H1 (cell line): ENCODE results near the gene PFDN5. TPM values are rescaled to one million over a fixed set of nuclear protein-coding genes. Genes with fewer than 3 reads are reported as not detected.

Experiments
- CTCF ChIA-PET: fragments of 300-600 bp; sonication (Branson Sonifier 250); formaldehyde crosslinking; loops from one replicate; lab custom pipeline; 2021; ENCODE audit not compliant: partially characterized antibody; lab: Charles Lee
- POLR2A ChIA-PET: fragments of 300-600 bp; sonication (Branson Sonifier 250); formaldehyde crosslinking; loops from one replicate; lab custom pipeline; 2021; ENCODE audit warnings: inconsistent platforms; ENCODE audit not compliant: partially characterized antibody; lab: Charles Lee
- DNase-seq, 2 experiments: peaks; one replicate each; pipeline versions ENCODE4 v3.0.0 to v3.0.0-alpha.2; 2010 to 2022; ENCODE audit warnings: low spot score in 2 of 2, low read depth in 1 of 2, mixed read lengths in 1 of 2
- FAIRE-seq: peaks from 2 replicates; lab custom pipeline; 2011; peaks lifted over from hg19 to GRCh38; lab: Jason Lieb, UNC
- H2AFZ ChIP-seq: 2 replicates; pipeline ENCODE4 v1.8.1; 2012; ENCODE audit warnings: low read length, inconsistent platforms
- H2AK5ac ChIP-seq: 2 replicates; pipeline ENCODE4 v1.6.1; 2013; ENCODE audit warnings: low read depth, low read length
- H2BK120ac ChIP-seq: replicated peaks from 2 replicates; pipeline ENCODE3; 2013; ENCODE audit warnings: low read depth, low read length, inconsistent platforms
- H2BK12ac ChIP-seq: 2 replicates; pipeline ENCODE4 v1.6.1; 2013; ENCODE audit warnings: low read depth, low read length
- H2BK15ac ChIP-seq: 2 replicates; pipeline ENCODE4 v1.6.1; 2013; ENCODE audit warnings: low read length
- H2BK20ac ChIP-seq: 2 replicates; pipeline ENCODE4 v1.6.1; 2013; ENCODE audit warnings: low read length
- H2BK5ac ChIP-seq: 2 replicates; pipeline ENCODE4 v1.6.1; 2013; ENCODE audit warnings: low read depth, low read length
- H3K14ac ChIP-seq: 2 replicates; pipeline ENCODE4 v1.6.1; 2013; ENCODE audit warnings: inconsistent platforms; ENCODE audit not compliant: insufficient read length
- H3K18ac ChIP-seq: 2 replicates; pipeline ENCODE4 v1.6.1; 2013; ENCODE audit warnings: low read length; ENCODE audit errors: extremely low read depth
- H3K23ac ChIP-seq: 2 replicates; pipeline ENCODE4 v1.6.1; 2013; ENCODE audit warnings: inconsistent platforms; ENCODE audit not compliant: insufficient read length
- H3K23me2 ChIP-seq: 2 replicates; pipeline ENCODE4 v1.6.1; 2013; ENCODE audit warnings: low read depth, low read length
- H3K27ac ChIP-seq: 2 replicates; pipeline ENCODE4 v1.6.1; 2011; ENCODE audit warnings: low read depth, low read length, inconsistent platforms
- H3K27me3 ChIP-seq, 4 experiments: replicated peaks in 1 of 4; 1 replicate in 1 of 4; 2 replicates in 3 of 4; pipeline versions ENCODE4 v1.6.1 to v1.8.1; 2011 to 2013; ENCODE audit warnings: low read length in 3 of 4, mild to moderate bottlenecking in 3 of 4, inconsistent platforms in 2 of 4, mixed read lengths in 2 of 4, moderate library complexity in 1 of 4; ENCODE audit not compliant: control insufficient read depth in 3 of 4, insufficient read depth in 3 of 4; ENCODE audit errors: extremely low read depth in 1 of 4
- H3K36me3 ChIP-seq, 4 experiments: 2 replicates each; pipeline versions ENCODE4 v1.6.1 to v1.8.1; 2011 to 2013; ENCODE audit warnings: mild to moderate bottlenecking in 4 of 4, low read length in 3 of 4, moderate library complexity in 2 of 4, control low read depth in 1 of 4, inconsistent platforms in 1 of 4; ENCODE audit not compliant: insufficient read depth in 4 of 4, control insufficient read depth in 2 of 4
- H3K4ac ChIP-seq: replicated peaks from 2 replicates; pipeline ENCODE3; 2013; ENCODE audit warnings: low read length, low read depth, mixed read lengths, inconsistent platforms; ENCODE audit not compliant: insufficient read length
- H3K4me1 ChIP-seq, 4 experiments: replicated peaks in 1 of 4; 1 replicate in 1 of 4; 2 replicates in 3 of 4; pipeline versions ENCODE4 v1.6.1 to v1.8.1; 2011 to 2013; ENCODE audit warnings: low read length in 3 of 4, inconsistent platforms in 2 of 4, mixed read lengths in 1 of 4; ENCODE audit not compliant: insufficient read depth in 4 of 4, control insufficient read depth in 3 of 4
- H3K4me2 ChIP-seq, 2 experiments: 2 replicates each; pipeline versions ENCODE4 v1.6.1 to v1.8.1; 2011 to 2013; ENCODE audit warnings: low read depth in 2 of 2, low read length in 2 of 2, control low read depth in 1 of 2, inconsistent platforms in 1 of 2, mild to moderate bottlenecking in 1 of 2; ENCODE audit not compliant: insufficient read depth in 1 of 2
- H3K4me3 ChIP-seq, 4 experiments: fragments of 200-600, 300-600 bp in 1 of 4; sonication (generic), shearing (Covaris generic), sonication (Bioruptor Twin) in 1 of 4; 2 replicates each; pipeline versions ENCODE4 v1.5.1 to v1.8.1; 2011 to 2016; ENCODE audit warnings: low read length in 4 of 4, low read depth in 3 of 4, control low read depth in 2 of 4, inconsistent platforms in 2 of 4, mild to moderate bottlenecking in 2 of 4, mixed read lengths in 1 of 4, moderate library complexity in 1 of 4; ENCODE audit not compliant: insufficient read depth in 2 of 4; ENCODE audit errors: extremely low read depth in 1 of 4
- H3K56ac ChIP-seq: replicated peaks from 2 replicates; pipeline ENCODE3; 2013; ENCODE audit warnings: low read depth, mild to moderate bottlenecking, mixed read lengths, low read length, inconsistent platforms; ENCODE audit not compliant: insufficient read length
- H3K79me1 ChIP-seq: 2 replicates; pipeline ENCODE4 v1.6.1; 2013; ENCODE audit warnings: low read depth, low read length, control low read depth
- H3K79me2 ChIP-seq, 2 experiments: 2 replicates each; pipeline versions ENCODE4 v1.6.1 to v1.8.1; 2012 to 2013; ENCODE audit warnings: low read length in 2 of 2, mild to moderate bottlenecking in 2 of 2, inconsistent platforms in 1 of 2; ENCODE audit not compliant: insufficient read depth in 2 of 2, control insufficient read depth in 1 of 2
- H3K9ac ChIP-seq, 4 experiments: replicated peaks in 1 of 4; 1 replicate in 1 of 4; 2 replicates in 3 of 4; pipeline versions ENCODE4 v1.6.1 to v1.8.1; 2011 to 2013; ENCODE audit warnings: low read depth in 3 of 4, low read length in 3 of 4, control low read depth in 2 of 4, mild to moderate bottlenecking in 2 of 4, moderate library complexity in 2 of 4, inconsistent platforms in 1 of 4; ENCODE audit errors: extremely low read depth in 1 of 4
- H3K9me3 ChIP-seq, 2 experiments: 2 replicates each; pipeline versions ENCODE4 v1.6.1 to v1.8.1; 2012 to 2013; ENCODE audit warnings: mild to moderate bottlenecking in 2 of 2, moderate library complexity in 2 of 2, control low read depth in 1 of 2, inconsistent platforms in 1 of 2, low read depth in 1 of 2, low read length in 1 of 2, mixed read lengths in 1 of 2; ENCODE audit not compliant: insufficient read depth in 2 of 2
- H4K20me1 ChIP-seq, 2 experiments: replicated peaks in 1 of 2; 2 replicates each; pipeline versions ENCODE3 to v1.8.1; 2011 to 2013; ENCODE audit warnings: inconsistent platforms in 2 of 2, low read length in 2 of 2, mild to moderate bottlenecking in 1 of 2; ENCODE audit not compliant: insufficient read depth in 2 of 2, control insufficient read depth in 1 of 2
- H4K5ac ChIP-seq: 2 replicates; pipeline ENCODE4 v1.6.1; 2013; ENCODE audit warnings: low read length, low read depth, mixed read lengths, inconsistent platforms; ENCODE audit not compliant: insufficient read length
- H4K8ac ChIP-seq: 2 replicates; pipeline ENCODE4 v1.8.0; 2013; ENCODE audit warnings: mild to moderate bottlenecking, moderate library complexity, low read length, inconsistent platforms; ENCODE audit not compliant: insufficient read depth; ENCODE audit errors: extremely low read depth
- H4K91ac ChIP-seq: replicated peaks from 2 replicates; pipeline ENCODE3; 2013; ENCODE audit warnings: low read length, mixed read lengths, inconsistent platforms; ENCODE audit not compliant: insufficient read length
- BACH1 ChIP-seq: IDR thresholded peaks from 2 replicates; pipeline ENCODE4 v1.6.1; 2012; ENCODE audit warnings: low read length, improper control_type of control experiment
- EZH2 ChIP-seq: fragments of 200-600 bp; sonication (generic); IDR thresholded peaks from 2 replicates; pipeline ENCODE4 v1.7.1; 2012; ENCODE audit warnings: low read depth, mild to moderate bottlenecking, moderate library complexity, low read length, inconsistent platforms; ENCODE audit not compliant: severe bottlenecking
- RBBP5 ChIP-seq: IDR thresholded peaks from 2 replicates; pipeline ENCODE4 v1.7.1; 2012; ENCODE audit warnings: low read depth, mild to moderate bottlenecking, inconsistent platforms, low read length, moderate library complexity, borderline replicate concordance
- WGBS, 2 experiments: shearing (Covaris generic) in 1 of 2; methylation state at CpG; one replicate each; pipeline versions ENCODE4 v1.1.6 to v1.1.7; 2013 to 2015; ENCODE audit warnings: low lambda C conversion rate in 2 of 2, mixed read lengths in 2 of 2, inconsistent platforms in 1 of 2, low coverage in 1 of 2, missing lambda C conversion rate in 1 of 2; ENCODE audit not compliant: insufficient replicate concordance in 2 of 2, insufficient coverage in 1 of 2, insufficient read length in 1 of 2; ENCODE audit errors: extremely low coverage in 1 of 2, missing lambda C conversion rate in 1 of 2; 5-methylcytosine and 5-hydroxymethylcytosine counted together
- polyA plus RNA-seq, 7 experiments: library from polyadenylated mRNA; depleted of rRNA in 3 of 7; stranded (reverse) in 5 of 7; unstranded in 2 of 7; fragments of >200 nt in 5 of 7; fragments of 200-250 nt in 2 of 7; gene quantifications; 1 replicate in 5 of 7; 2 replicates in 1 of 7; 4 replicates in 1 of 7; pipeline versions ENCODE4 v1.2.1 to v1.2.3, GENCODE V29; 2011 to 2013; ENCODE audit warnings: missing spikeins in 2 of 7, mixed read lengths in 2 of 7
- total RNA-seq: library from RNA; stranded (reverse); fragmentation: NEBNext Ultra II Directional; extraction: Animal tissue kit (Norgen Biotek cat#: 25700); gene quantifications from 2 replicates; pipeline ENCODE4 v1.2.1, GENCODE V29; 2021
- TF ChIP-seq, protein P1 (sequence below), 3 experiments: IDR thresholded peaks; 1 replicate in 2 of 3; 2 replicates in 1 of 3; pipeline versions ENCODE4 v1.5.1 to v1.6.1; 2011; ENCODE audit warnings: low read length in 3 of 3, mild to moderate bottlenecking in 3 of 3, inconsistent platforms in 2 of 3, low read depth in 1 of 3, moderate library complexity in 1 of 3; ENCODE audit not compliant: insufficient read depth in 1 of 3; ENCODE audit errors: control extremely low read depth in 1 of 3

PFDN5 gene
- total and polyA plus RNA-seq, 2 of the 8 experiments (the other 6 are each of a cell fraction or from before 2014, with no cell fraction given), result 290 to 630 TPM

- no peak overlapping the region for H2BK12ac ChIP-seq
- H3K79me2 ChIP-seq, result peaks cover 5 to 28% of the 10 kb centered on the region in 2 experiments; a peak in 3 of 4 replicates
- no peaks in the 10 kb centered on the region for H3K9me3 ChIP-seq
- peak overlapping the region; percentile 25; the same call in 1 of the 2 replicates for H2BK15ac ChIP-seq
- WGBS, 2 experiments, result 13% methylated on average over 12 of the region's 12 CpGs; no CpG with 5 or more reads in 1 of the 2 experiments
- no peak overlapping the region for H3K56ac ChIP-seq
- H3K18ac ChIP-seq, result no peak overlapping the region; the same call in 1 of the 2 replicates
- H3K4ac ChIP-seq, result no peak overlapping the region
- no peak overlapping the region for H3K14ac ChIP-seq
- no peak overlapping the region for H4K91ac ChIP-seq
- CTCF ChIA-PET, result interaction anchor here (1.3 to 28.3 kb wide), 7 partner anchors 9 to 103 kb away, joined by 3 to 573 read pairs (median 14); partner anchors contain the start of genes AAAS and ITGB7
- peaks cover 0 to 5% (median 2%) of the 10 kb centered on the region in 4 experiments; a peak in 4 of 7 replicates for H3K4me1 ChIP-seq
- peak overlapping the region; percentile 51 for H3K27ac ChIP-seq
- peak overlapping the region; percentile 52 to 98 (median 89) for H3K4me3 ChIP-seq
- TF ChIP-seq RBBP5 (no peak), BACH1 (peak; percentile 37; the same call in 1 of the 2 replicates), EZH2 (no peak)
- TF ChIP-seq, protein P1, sequence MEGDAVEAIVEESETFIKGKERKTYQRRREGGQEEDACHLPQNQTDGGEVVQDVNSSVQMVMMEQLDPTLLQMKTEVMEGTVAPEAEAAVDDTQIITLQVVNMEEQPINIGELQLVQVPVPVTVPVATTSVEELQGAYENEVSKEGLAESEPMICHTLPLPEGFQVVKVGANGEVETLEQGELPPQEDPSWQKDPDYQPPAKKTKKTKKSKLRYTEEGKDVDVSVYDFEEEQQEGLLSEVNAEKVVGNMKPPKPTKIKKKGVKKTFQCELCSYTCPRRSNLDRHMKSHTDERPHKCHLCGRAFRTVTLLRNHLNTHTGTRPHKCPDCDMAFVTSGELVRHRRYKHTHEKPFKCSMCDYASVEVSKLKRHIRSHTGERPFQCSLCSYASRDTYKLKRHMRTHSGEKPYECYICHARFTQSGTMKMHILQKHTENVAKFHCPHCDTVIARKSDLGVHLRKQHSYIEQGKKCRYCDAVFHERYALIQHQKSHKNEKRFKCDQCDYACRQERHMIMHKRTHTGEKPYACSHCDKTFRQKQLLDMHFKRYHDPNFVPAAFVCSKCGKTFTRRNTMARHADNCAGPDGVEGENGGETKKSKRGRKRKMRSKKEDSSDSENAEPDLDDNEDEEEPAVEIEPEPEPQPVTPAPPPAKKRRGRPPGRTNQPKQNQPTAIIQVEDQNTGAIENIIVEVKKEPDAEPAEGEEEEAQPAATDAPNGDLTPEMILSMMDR (IDR thresholded peaks at IDR 0.05; ENCODE audit: control extremely low read depth in 1 of 3, insufficient read depth in 1 of 3, low read depth in 1 of 3, low read length in 3 of 3), result no peak
- peaks cover 11% of the 10 kb centered on the region for H3K23me2 ChIP-seq
- 0 out of 2 replicates have a peak overlapping the region, but pooled peaks have one; percentile 87 for H4K8ac ChIP-seq
- peaks cover 4 to 27% (median 16%) of the 10 kb centered on the region in 4 experiments; a peak in 6 of 8 replicates for H3K36me3 ChIP-seq
- H4K5ac ChIP-seq, result no peak overlapping the region
- peaks cover 0 to 2% of the 10 kb centered on the region in 2 experiments for H4K20me1 ChIP-seq
- peak overlapping the region; percentile 95; the same call in 1 of the 2 replicates for H2BK5ac ChIP-seq
- no peak for FAIRE-seq
- no peak overlapping the region for H2BK120ac ChIP-seq
- no peak for DNase-seq
- H2AFZ ChIP-seq, result peak overlapping the region; percentile 10
- H2AK5ac ChIP-seq, result no peak overlapping the region
- POLR2A ChIA-PET, result interaction anchor here (1.0 to 5.4 kb wide), 7 partner anchors 8 to 101 kb away, joined by 3 to 30 read pairs (median 7); partner anchors contain the start of gene AAAS
- H3K27me3 ChIP-seq, result no peaks in the 10 kb centered on the region
- H3K23ac ChIP-seq, result no peak overlapping the region
- H3K4me2 ChIP-seq, result peak overlapping the region; percentile 90 to 96
- H2BK20ac ChIP-seq, result no peak overlapping the region
- peaks cover 6% of the 10 kb centered on the region for H3K79me1 ChIP-seq
- H3K9ac ChIP-seq, result peak overlapping the region; percentile 35 to 76 (median 68)
These were observed 4.8 kb downstream of the PFDN5 start for GRCh38 chr12:53300187-53300586.
